OCI-LY3 (cell line): ENCODE results near the gene P2RX7.

Experiments
- H2AFZ ChIP-seq: fragments of 200-600, 300-600 bp; shearing (Covaris generic); 2 replicates; pipeline ENCODE4 v1.6.0; 2014; ENCODE audit warnings: antibody characterized with exemption, low read depth, low read length
- H3K27ac ChIP-seq: fragments of 200-600, 300-600 bp; sonication (generic); 2 replicates; pipeline ENCODE4 v1.5.1; 2014; ENCODE audit warnings: mild to moderate bottlenecking, low read length, moderate library complexity, mixed read lengths
- H3K27me3 ChIP-seq: fragments of 200-600, 300-600 bp; sonication (generic); 2 replicates; pipeline ENCODE4 v1.6.1; 2014; ENCODE audit warnings: low read depth, low read length, mixed read lengths
- H3K36me3 ChIP-seq: fragments of 200-600, 300-600 bp; sonication (generic); replicated peaks from 2 replicates; pipeline ENCODE3; 2014; ENCODE audit warnings: low read depth, low read length, mixed read lengths
- H3K4me1 ChIP-seq: fragments of 300-600, 200-600 bp; sonication (generic); 2 replicates; pipeline ENCODE4 v1.6.1; 2014; ENCODE audit warnings: low read length, mixed read lengths
- H3K4me2 ChIP-seq: fragments of 200-600, 300-600 bp; sonication (generic); 2 replicates; pipeline ENCODE4 v1.6.1; 2014; ENCODE audit warnings: low read length, mixed read lengths
- H3K4me3 ChIP-seq: fragments of 300-600, 200-600 bp; sonication (generic); 2 replicates; pipeline ENCODE4 v1.5.1; 2014; ENCODE audit warnings: antibody characterized with exemption, mild to moderate bottlenecking, low read length, moderate library complexity
- H3K79me2 ChIP-seq: fragments of 300-600, 200-600 bp; shearing (Covaris generic); 2 replicates; pipeline ENCODE4 v1.6.1; 2014; ENCODE audit warnings: mild to moderate bottlenecking, low read length, mixed read lengths
- H3K9ac ChIP-seq: fragments of 300-600, 200-600 bp; shearing (Covaris generic); 2 replicates; pipeline ENCODE4 v1.6.0; 2014; ENCODE audit warnings: mild to moderate bottlenecking, low read length, moderate library complexity
- H3K9me3 ChIP-seq: fragments of 200-600, 300-600 bp; shearing (Covaris generic); 2 replicates; pipeline ENCODE4 v1.6.1; 2014; ENCODE audit warnings: low read length, mixed read lengths; ENCODE audit not compliant: insufficient read depth
- H4K20me1 ChIP-seq: fragments of 200-600, 300-600 bp; sonication (generic); 2 replicates; pipeline ENCODE4 v1.6.1; 2016; ENCODE audit warnings: low read length, mixed read lengths; ENCODE audit not compliant: insufficient read depth
- EZH2phosphoT487 ChIP-seq: fragments of 200-600 bp; shearing (Covaris generic); IDR thresholded peaks from 2 replicates; pipeline ENCODE4 v1.6.1; 2018; ENCODE audit warnings: antibody characterized with exemption, mixed run types, low read depth
- TF ChIP-seq, protein P1 (sequence below): fragments of 200-600, 300-600 bp; sonication (generic); IDR thresholded peaks from 2 replicates; pipeline ENCODE4 v1.5.1; 2014; ENCODE audit warnings: antibody characterized with exemption, low read length, low read depth

P2RX7 gene

DNA sequence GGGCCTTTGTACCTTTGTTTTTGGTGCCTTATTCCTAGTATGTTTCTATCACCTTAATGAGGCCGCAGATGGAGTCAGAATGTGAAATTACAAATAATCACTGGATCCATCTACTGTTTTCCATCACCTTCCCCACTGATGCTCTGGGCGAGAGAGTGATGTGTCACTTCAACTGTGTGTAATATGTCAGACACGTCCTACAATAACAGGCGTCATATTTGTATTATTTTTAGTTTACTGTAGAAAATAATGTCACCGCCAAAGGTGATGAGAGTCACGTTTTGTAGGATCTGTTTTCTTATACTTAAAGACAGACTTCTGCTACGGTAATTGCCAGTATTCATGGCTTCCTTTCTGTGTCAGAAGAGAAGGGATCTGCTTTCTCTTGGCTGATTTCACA is 54.8 kb downstream of the P2RX7 start:
- Histone ChIP-seq H3K27me3 (no peaks in the 10 kb centered on the region), H4K20me1 (no peaks in the 10 kb centered on the region), H3K27ac (no peak overlapping the region)

DNA sequence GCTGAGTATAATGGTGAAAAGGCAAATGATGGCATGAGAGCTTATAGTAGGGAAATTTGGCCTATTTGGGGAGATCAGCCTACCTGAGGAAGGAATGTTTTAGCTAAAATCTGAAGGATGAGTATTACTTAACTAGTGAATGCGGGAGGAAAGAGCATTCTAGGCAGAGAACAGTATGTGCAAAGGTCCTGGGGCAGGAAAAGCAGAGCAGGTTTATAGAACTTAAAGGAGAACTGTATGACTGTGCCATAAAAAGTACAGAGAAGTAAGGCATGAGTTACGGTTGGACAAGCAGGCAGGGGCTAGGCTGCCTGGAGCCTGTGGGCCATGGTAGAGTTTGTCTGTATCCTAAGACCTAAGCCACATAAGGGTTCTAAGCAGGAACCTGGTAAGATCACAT is 55.6 kb downstream of the P2RX7 start:
- no peaks in the 10 kb centered on the region for H3K36me3 ChIP-seq
- no peaks in the 10 kb centered on the region for H3K9me3 ChIP-seq
- no peak overlapping the region for H3K9ac ChIP-seq
- no peak overlapping the region for H3K27ac ChIP-seq
- H4K20me1 ChIP-seq, result no peaks in the 10 kb centered on the region
- no peak overlapping the region for H2AFZ ChIP-seq
- no peaks in the 10 kb centered on the region for H3K27me3 ChIP-seq
- peaks cover 28% of the 10 kb centered on the region for H3K4me1 ChIP-seq
- TF ChIP-seq, protein P1, sequence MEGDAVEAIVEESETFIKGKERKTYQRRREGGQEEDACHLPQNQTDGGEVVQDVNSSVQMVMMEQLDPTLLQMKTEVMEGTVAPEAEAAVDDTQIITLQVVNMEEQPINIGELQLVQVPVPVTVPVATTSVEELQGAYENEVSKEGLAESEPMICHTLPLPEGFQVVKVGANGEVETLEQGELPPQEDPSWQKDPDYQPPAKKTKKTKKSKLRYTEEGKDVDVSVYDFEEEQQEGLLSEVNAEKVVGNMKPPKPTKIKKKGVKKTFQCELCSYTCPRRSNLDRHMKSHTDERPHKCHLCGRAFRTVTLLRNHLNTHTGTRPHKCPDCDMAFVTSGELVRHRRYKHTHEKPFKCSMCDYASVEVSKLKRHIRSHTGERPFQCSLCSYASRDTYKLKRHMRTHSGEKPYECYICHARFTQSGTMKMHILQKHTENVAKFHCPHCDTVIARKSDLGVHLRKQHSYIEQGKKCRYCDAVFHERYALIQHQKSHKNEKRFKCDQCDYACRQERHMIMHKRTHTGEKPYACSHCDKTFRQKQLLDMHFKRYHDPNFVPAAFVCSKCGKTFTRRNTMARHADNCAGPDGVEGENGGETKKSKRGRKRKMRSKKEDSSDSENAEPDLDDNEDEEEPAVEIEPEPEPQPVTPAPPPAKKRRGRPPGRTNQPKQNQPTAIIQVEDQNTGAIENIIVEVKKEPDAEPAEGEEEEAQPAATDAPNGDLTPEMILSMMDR, result no peak
- no peak for TF ChIP-seq EZH2phosphoT487
- H3K4me3 ChIP-seq, result no peak overlapping the region
- no peaks in the 10 kb centered on the region for H3K79me2 ChIP-seq
- no peak overlapping the region for H3K4me2 ChIP-seq

More for the DNA sequence above, 54.8 kb downstream of the P2RX7 start:
- Histone ChIP-seq H3K9me3 (no peaks in the 10 kb centered on the region), H2AFZ (no peak overlapping the region), H3K4me2 (no peak overlapping the region), H3K79me2 (no peaks in the 10 kb centered on the region), H3K9ac (no peak overlapping the region), H3K4me1 (peaks cover 28% of the 10 kb centered on the region), H3K36me3 (no peaks in the 10 kb centered on the region), H3K4me3 (no peak overlapping the region)
- no peak for TF ChIP-seq EZH2phosphoT487
- TF ChIP-seq, protein P1, result no peak

GRCh38 chr12:121189131-121189530 is 56.5 kb downstream of the P2RX7 start:
- Histone ChIP-seq H3K79me2 (no peaks in the 10 kb centered on the region), H3K9ac (no peak overlapping the region), H3K9me3 (no peaks in the 10 kb centered on the region), H4K20me1 (no peaks in the 10 kb centered on the region), H3K4me3 (no peak overlapping the region), H3K4me1 (peaks cover 28% of the 10 kb centered on the region), H2AFZ (no peak overlapping the region), H3K27me3 (no peaks in the 10 kb centered on the region), H3K27ac (no peak overlapping the region), H3K4me2 (no peak overlapping the region), H3K36me3 (no peaks in the 10 kb centered on the region)
- no peak for TF ChIP-seq EZH2phosphoT487
- TF ChIP-seq, protein P1, result no peak

GRCh38 chr12:121189619-121190155 is 57.0 kb downstream of the P2RX7 start:
- Histone ChIP-seq H2AFZ (no peak overlapping the region), H3K4me1 (peaks cover 28% of the 10 kb centered on the region), H3K4me2 (no peak overlapping the region), H3K79me2 (no peaks in the 10 kb centered on the region), H3K27ac (no peak overlapping the region), H3K27me3 (no peaks in the 10 kb centered on the region), H4K20me1 (no peaks in the 10 kb centered on the region), H3K9me3 (no peaks in the 10 kb centered on the region), H3K4me3 (no peak overlapping the region), H3K9ac (no peak overlapping the region), H3K36me3 (no peaks in the 10 kb centered on the region)
- TF ChIP-seq, protein P1, result no peak
- TF ChIP-seq EZH2phosphoT487, result no peak
